ENCODE measurements around the gene KDELR3. TPM values are rescaled to one million over a fixed set of nuclear protein-coding genes. Genes with fewer than 3 reads are reported as not detected.

KDELR3 gene
- total and polyA plus RNA-seq, 2 donors (not counting 3 experiments of a cell fraction or from before 2014, with no cell fraction given), result 28.6 to 61.3 TPM

DNA sequence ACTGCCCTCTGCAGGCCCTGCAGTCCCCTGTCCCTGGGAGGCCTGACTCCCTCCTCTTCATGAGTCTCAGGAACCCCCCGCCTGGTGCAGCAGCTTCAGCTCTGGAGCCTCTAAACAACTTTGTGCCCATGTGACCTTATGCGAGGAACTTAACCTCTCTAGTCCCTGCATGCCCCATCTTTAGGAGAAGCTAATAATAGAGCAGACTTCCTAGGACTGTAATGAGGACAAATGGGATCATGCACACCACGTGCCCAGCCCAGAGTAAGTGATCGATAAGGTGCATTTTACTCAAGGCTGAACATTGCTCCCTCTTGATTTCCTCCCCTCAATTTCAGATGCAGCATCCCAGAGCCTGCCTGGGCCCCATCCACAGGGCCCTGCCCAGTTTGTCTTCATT is 31.9 kb upstream of the KDELR3 start:
- Histone ChIP-seq H3K4me2 (ENCODE audit: insufficient read depth, low read length) (no peak overlapping the region), H3K4me3 (replicated peaks in 1 of 3; ENCODE audit: insufficient read depth in 1 of 3, low read depth in 1 of 3, low read length in 3 of 3) (no peak overlapping the region), H3K4me1 (ENCODE audit: control insufficient read depth, extremely low read depth, insufficient read depth, low read length) (no peaks in the 10 kb centered on the region), H3K79me2 (ENCODE audit: control insufficient read depth, insufficient read depth, low read length) (no peaks in the 10 kb centered on the region), H3K9me1 (replicated peaks; ENCODE audit: control insufficient read depth, extremely low read depth, insufficient read depth, low read length) (no peaks in the 10 kb centered on the region), H3K27ac (ENCODE audit: insufficient read depth, low read depth, low read length) (no peak overlapping the region), H3K9me3 (replicated peaks; ENCODE audit: control insufficient read depth, insufficient read depth, low read length) (no peaks in the 10 kb centered on the region), H3K9ac (replicated peaks; ENCODE audit: extremely low read depth, insufficient read depth, low read length) (no peak overlapping the region), H3K36me3 (ENCODE audit: control insufficient read depth in 2 of 2, extremely low read depth in 1 of 2, insufficient read depth in 2 of 2, low read length in 2 of 2) (no peaks in the 10 kb centered on the region), H3K27me3 (ENCODE audit: control insufficient read depth in 2 of 2, insufficient read depth in 2 of 2, low read length in 2 of 2) (peaks cover 0 to 1% of the 10 kb centered on the region in 2 experiments), H4K20me1 (replicated peaks; ENCODE audit: control insufficient read depth, extremely low read depth, insufficient read depth, low read length) (no peaks in the 10 kb centered on the region), H2AFZ (ENCODE audit: low read depth, low read length) (no peak overlapping the region)
- ChIA-PET CTCF (interaction anchor here (0.5 to 2.8 kb wide), 2 partner anchors 23 to 362 kb away, joined by 3 to 8 read pairs; no protein-coding TSS in a partner anchor), POLR2A (no interaction called here)
- DNase-seq (ENCODE audit: low read depth, low spot score) (no peak), FAIRE-seq (no peak)
- TF ChIP-seq EZH2 (IDR thresholded peaks at IDR 0.05; ENCODE audit: borderline replicate concordance, low read depth, low read length, severe bottlenecking) (no peak), GATA2 (IDR thresholded peaks at IDR 0.05; ENCODE audit: insufficient read depth, insufficient read length, low read depth, low read length) (no peak), POLR2A (IDR thresholded peaks at IDR 0.05; ENCODE audit: low read depth, low read length) (no peak), POLR2AphosphoS5 (IDR thresholded peaks at IDR 0.05; ENCODE audit: insufficient read depth, low read depth, low read length) (no peak), JUN (IDR thresholded peaks at IDR 0.05; ENCODE audit: borderline replicate concordance, insufficient read depth, insufficient read length, low read depth) (no peak), MYC (IDR thresholded peaks at IDR 0.05; ENCODE audit: low read depth, low read length) (no peak), FOS (IDR thresholded peaks at IDR 0.05; ENCODE audit: borderline replicate concordance, insufficient read depth, low read length) (no peak)
- TF ChIP-seq, protein P1, sequence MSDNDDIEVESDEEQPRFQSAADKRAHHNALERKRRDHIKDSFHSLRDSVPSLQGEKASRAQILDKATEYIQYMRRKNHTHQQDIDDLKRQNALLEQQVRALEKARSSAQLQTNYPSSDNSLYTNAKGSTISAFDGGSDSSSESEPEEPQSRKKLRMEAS (IDR thresholded peaks at IDR 0.05; ENCODE audit: insufficient read depth, insufficient read length), result no peak
- TF ChIP-seq, protein P2, sequence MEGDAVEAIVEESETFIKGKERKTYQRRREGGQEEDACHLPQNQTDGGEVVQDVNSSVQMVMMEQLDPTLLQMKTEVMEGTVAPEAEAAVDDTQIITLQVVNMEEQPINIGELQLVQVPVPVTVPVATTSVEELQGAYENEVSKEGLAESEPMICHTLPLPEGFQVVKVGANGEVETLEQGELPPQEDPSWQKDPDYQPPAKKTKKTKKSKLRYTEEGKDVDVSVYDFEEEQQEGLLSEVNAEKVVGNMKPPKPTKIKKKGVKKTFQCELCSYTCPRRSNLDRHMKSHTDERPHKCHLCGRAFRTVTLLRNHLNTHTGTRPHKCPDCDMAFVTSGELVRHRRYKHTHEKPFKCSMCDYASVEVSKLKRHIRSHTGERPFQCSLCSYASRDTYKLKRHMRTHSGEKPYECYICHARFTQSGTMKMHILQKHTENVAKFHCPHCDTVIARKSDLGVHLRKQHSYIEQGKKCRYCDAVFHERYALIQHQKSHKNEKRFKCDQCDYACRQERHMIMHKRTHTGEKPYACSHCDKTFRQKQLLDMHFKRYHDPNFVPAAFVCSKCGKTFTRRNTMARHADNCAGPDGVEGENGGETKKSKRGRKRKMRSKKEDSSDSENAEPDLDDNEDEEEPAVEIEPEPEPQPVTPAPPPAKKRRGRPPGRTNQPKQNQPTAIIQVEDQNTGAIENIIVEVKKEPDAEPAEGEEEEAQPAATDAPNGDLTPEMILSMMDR (IDR thresholded peaks at IDR 0.05; ENCODE audit: extremely low read depth in 1 of 2, insufficient read depth in 1 of 2, low read depth in 1 of 2, low read length in 2 of 2), result no peak
- no TSS peak for BruUV-seq (replicated peaks)
- intact Hi-C loops (cut with micrococcal nuclease) (no loop called here), dilution Hi-C loops (cut with MboI; ENCODE audit: extremely low pct_ligation_motif_present, low sequenced_read_pairs) (no loop called here)

Measured in endothelial cell of umbilical vein (primary cell).